CD4-positive, CD25-positive, alpha-beta regulatory T cell (primary cell): Measurements from ENCODE around the gene COL4A2. TPM values are rescaled to one million over a fixed set of nuclear protein-coding genes. Genes with fewer than 3 reads are reported as not detected.
"Not testable (repeated sequence)": the region's sequence is repeated elsewhere in the genome, so short reads cannot be mapped to it uniquely, and the experiment has no call there.

Source experiments
- ATAC-seq, 2 donors: fragments of 150-1000 bp; cut with Tn5 transposase; one replicate each; pipeline ENCODE4 v1.10.0; 2021; ENCODE audit warnings: low read depth in 2 of 2, moderate number of reproducible peaks in 2 of 2, moderate library complexity in 1 of 2
- DNase-seq, 3 donors: peaks; one replicate each; pipeline versions ENCODE4 v3.0.0 to v3.0.0-alpha.2; 2012 to 2022; ENCODE audit warnings: mixed read lengths in 1 of 3
- H3K27ac ChIP-seq: one replicate; pipeline ENCODE4 v1.7.0; 2013; ENCODE audit warnings: mild to moderate bottlenecking, low read length; ENCODE audit not compliant: insufficient read depth, poor library complexity, severe bottlenecking
- H3K27me3 ChIP-seq: one replicate; pipeline ENCODE4 v1.7.0; 2013; ENCODE audit warnings: low read length; ENCODE audit not compliant: control insufficient read depth, insufficient read depth
- H3K36me3 ChIP-seq: one replicate; pipeline ENCODE4 v1.7.0; 2013; ENCODE audit warnings: mild to moderate bottlenecking, low read length, moderate library complexity; ENCODE audit not compliant: control insufficient read depth, insufficient read depth
- H3K4me1 ChIP-seq: 2 replicates; pipeline ENCODE4 v1.7.0; 2013; ENCODE audit warnings: mild to moderate bottlenecking, low read length; ENCODE audit not compliant: insufficient read depth, control insufficient read depth, poor library complexity, severe bottlenecking
- H3K4me3 ChIP-seq: one replicate; pipeline ENCODE4 v1.7.0; 2013; ENCODE audit warnings: low read depth, mild to moderate bottlenecking, low read length, moderate library complexity
- H3K9me3 ChIP-seq, 2 experiments: 1 replicate in 1 of 2; 2 replicates in 1 of 2; pipeline ENCODE4 v1.7.0; 2013; ENCODE audit warnings: low read length in 2 of 2, mild to moderate bottlenecking in 1 of 2, moderate library complexity in 1 of 2; ENCODE audit not compliant: control insufficient read depth in 2 of 2
- H3K27ac Mint-ChIP-seq, 3 donors: one replicate each; pipeline ENCODE4 v1.8.0; 2020 to 2022; ENCODE audit warnings: mild to moderate bottlenecking in 3 of 3, mixed read lengths in 3 of 3, moderate library complexity in 2 of 3
- H3K27me3 Mint-ChIP-seq: one replicate; pipeline ENCODE4 v1.8.0; 2022; ENCODE audit warnings: mild to moderate bottlenecking, mixed read lengths
- H3K36me3 Mint-ChIP-seq: one replicate; pipeline ENCODE4 v1.8.0; 2020; ENCODE audit warnings: mixed read lengths
- H3K4me1 Mint-ChIP-seq, 4 donors: one replicate each; pipeline ENCODE4 v1.8.0; 2020 to 2022; ENCODE audit warnings: mixed read lengths in 4 of 4, mild to moderate bottlenecking in 1 of 4
- H3K4me3 Mint-ChIP-seq, 4 donors: one replicate each; pipeline ENCODE4 v1.8.0; 2020 to 2022; ENCODE audit warnings: mild to moderate bottlenecking in 4 of 4, mixed read lengths in 4 of 4, moderate library complexity in 3 of 4
- H3K9me3 Mint-ChIP-seq, 7 donors: one replicate each; pipeline ENCODE4 v1.8.0; 2020 to 2022; ENCODE audit warnings: mixed read lengths in 7 of 7, mild to moderate bottlenecking in 3 of 7, moderate library complexity in 2 of 7
- polyA plus RNA-seq, 4 donors: library from polyadenylated mRNA; unstranded; fragments of 300-500 nt; fragmentation: Illumina TruSeq; gene quantifications; one replicate each; pipeline ENCODE4 v1.2.3, GENCODE V29; 2021
- total RNA-seq: library from RNA; stranded (reverse); gene quantifications from one replicate; pipeline ENCODE4 v1.2.3, GENCODE V29; 2022

Gene COL4A2
- total and polyA plus RNA-seq, 5 donors from 2014 or later, result not detected

DNA sequence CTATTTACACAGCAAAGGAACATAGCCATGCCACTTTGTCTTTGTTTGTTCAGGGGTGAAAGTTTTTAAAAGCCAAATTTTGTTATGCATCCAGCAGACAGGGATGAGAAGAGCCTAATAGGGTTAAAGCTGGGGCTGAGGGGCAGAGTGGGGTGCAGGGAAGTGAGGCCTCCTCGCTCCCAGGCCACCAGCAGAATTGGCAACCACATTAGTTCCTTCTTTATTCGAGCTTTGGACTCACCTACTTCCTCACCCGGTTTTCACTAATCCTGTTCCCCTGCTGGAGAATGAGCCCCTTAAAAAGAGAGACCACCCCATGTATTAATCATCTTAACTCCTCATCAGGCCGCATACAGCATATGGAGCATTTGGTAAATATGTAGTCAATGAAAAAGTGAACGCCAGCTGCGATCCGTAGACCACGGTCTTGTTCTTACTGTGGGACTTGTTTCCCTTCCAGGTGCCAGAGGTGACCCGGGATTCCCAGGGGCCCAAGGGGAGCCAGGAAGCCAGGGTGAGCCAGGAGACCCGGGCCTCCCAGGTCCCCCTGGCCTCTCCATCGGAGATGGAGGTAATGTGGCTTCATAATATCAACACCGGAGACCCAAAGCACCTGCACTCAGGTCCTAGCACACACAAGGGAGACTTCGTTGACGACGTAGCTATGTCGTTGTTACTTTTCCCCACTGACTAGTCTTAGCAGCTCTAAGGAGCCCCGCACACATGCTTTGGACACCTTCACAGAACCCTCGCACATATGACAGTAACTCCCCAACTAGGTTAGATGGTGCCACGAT, 142.3 kb downstream of the COL4A2 start:
- no peak for ATAC-seq
- Histone ChIP-seq H3K27me3 (no peaks in the 10 kb centered on the region), H3K4me3 (no peak overlapping the region), H3K27ac (no peak overlapping the region), H3K4me1 (no peaks in the 10 kb centered on the region), H3K36me3 (no peaks in the 10 kb centered on the region), H3K9me3 (no peaks in the 10 kb centered on the region)
- Mint-ChIP-seq H3K4me1 (peaks cover 0 to 3% (median 0%) of the 10 kb centered on the region in 4 donors), H3K36me3 (no peaks in the 10 kb centered on the region), H3K4me3 (no peak overlapping the region), H3K27ac (no peak overlapping the region), H3K9me3 (peaks cover 0 to 2% (median 0%) of the 10 kb centered on the region in 7 donors), H3K27me3 (peaks cover 1% of the 10 kb centered on the region)
- DNase-seq, result no peak

DNA sequence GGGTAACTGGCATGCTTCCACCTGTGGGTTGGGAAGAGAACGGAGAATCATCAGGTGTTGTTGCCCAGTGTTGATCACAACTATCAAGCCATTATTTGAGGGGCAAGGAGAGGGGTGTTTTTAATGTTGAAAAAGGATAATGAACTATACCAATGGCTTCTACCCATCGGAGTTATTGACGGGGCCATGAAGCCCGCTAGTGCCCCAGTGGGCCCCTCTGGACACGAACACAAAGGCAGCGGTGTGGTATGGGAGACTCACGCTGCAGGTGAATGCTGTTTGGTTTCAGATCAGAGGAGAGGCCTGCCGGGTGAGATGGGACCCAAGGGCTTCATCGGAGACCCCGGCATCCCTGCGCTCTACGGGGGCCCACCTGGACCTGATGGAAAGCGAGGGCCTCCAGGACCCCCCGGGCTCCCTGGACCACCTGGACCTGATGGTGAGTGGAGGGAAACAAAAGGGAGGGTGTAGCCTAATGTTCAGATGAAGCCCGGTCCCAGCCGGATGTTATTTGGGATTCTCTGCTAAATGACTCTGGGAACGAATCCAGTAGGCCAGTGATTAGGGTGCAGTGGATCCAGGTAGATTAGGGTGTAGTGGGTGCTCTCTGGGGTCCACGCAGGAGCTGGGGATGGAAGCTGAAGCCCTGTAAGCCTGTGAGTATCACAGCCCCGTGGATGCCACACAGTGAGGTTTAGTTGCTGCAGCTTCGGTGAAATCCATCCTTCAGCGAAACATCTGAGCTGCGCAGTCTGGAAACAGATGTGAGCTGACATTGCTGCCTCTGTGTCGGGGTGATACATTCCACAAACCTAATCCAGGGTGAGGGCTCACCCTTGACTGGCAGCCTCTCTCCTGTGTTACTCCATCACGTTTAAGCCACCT, 143.2 kb downstream of the COL4A2 start:
- H3K4me1 ChIP-seq, result no peaks in the 10 kb centered on the region

DNA sequence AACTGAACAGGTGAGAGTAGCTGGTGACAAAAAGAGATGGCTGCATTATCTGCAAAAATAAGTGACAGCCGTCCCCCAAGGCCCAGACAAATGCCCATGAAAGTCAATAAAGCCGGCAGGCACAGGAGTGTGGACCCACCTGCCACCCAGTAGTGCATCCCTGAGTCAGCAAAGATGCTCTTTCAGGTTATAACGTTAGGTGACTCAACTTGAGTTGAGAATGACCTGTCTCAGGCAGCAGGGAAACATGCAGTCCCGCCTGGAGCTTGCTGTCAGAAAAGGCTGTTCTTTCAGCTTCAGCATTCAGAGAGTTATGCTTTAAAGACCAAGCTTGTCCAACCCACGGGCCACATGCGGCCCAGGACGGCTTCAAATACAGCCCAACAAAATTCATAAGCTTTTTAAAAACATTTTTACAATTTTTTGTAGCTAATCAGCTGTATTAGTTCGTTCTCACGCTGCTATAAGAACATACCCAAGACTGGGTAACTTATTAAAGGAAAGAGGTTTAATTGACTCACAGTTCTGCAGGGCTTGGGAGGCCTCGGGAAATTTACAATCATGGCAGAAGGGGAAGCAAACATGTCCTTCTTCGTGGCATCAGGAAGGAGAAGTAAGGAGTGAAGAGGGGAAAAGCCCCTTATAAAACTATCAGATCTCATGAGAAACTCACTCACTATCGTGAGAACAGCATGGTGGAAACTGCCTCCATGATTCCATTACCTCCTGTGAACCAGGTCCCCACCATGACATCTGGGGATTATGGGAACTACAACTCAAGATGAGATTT, 144.1 kb downstream of the COL4A2 start:
- ATAC-seq, result no peak
- H3K9me3 ChIP-seq, result no peaks in the 10 kb centered on the region
- Mint-ChIP-seq H3K4me1 (peaks cover 0 to 6% (median 3%) of the 10 kb centered on the region in 4 donors), H3K27ac (no peak overlapping the region), H3K4me3 (no peak overlapping the region), H3K27me3 (no peaks in the 10 kb centered on the region), H3K36me3 (no peaks in the 10 kb centered on the region), H3K9me3 (peaks cover 0 to 2% (median 0%) of the 10 kb centered on the region in 7 donors)
- H3K27ac ChIP-seq, result no peak overlapping the region
- no peaks in the 10 kb centered on the region for H3K36me3 ChIP-seq
- H3K4me1 ChIP-seq, result no peaks in the 10 kb centered on the region
- DNase-seq, result no peak
- no peaks in the 10 kb centered on the region for H3K27me3 ChIP-seq
- H3K4me3 ChIP-seq, result no peak overlapping the region

More for the DNA sequence above, 143.2 kb downstream of the COL4A2 start:
- H3K36me3 Mint-ChIP-seq, result no peaks in the 10 kb centered on the region
- Histone ChIP-seq H3K4me3 (no peak overlapping the region), H3K27ac (no peak overlapping the region), H3K27me3 (no peaks in the 10 kb centered on the region), H3K36me3 (no peaks in the 10 kb centered on the region), H3K9me3 (no peaks in the 10 kb centered on the region)
- H3K9me3 Mint-ChIP-seq, result peaks cover 0 to 2% (median 0%) of the 10 kb centered on the region in 7 donors
- ATAC-seq (no peak), DNase-seq (no peak)
- no peaks in the 10 kb centered on the region for H3K27me3 Mint-ChIP-seq
- H3K27ac Mint-ChIP-seq, result no peak overlapping the region
- peaks cover 0 to under 1% (median 0%) of the 10 kb centered on the region in 4 donors for H3K4me1 Mint-ChIP-seq
- H3K4me3 Mint-ChIP-seq, result no peak overlapping the region

DNA sequence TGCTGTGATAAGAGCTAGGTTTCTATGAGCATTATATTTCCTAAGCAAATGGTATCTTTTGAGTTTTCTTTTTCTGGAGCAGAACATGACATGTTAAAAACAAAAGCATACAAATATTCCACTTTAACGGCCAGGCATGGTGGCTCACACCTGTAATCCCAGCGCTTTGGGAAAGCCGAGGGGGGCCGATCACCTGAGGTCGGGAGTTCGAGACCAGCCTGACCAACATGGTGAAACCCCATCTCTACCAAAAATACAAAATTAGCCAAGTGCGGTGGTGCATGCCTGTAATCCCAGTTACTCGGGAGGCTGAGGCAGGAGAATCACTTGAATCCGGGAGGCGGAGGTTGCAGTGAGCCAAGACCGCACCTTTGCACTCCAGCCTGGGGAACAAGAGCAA, 146.0 kb downstream of the COL4A2 start:
- not testable (repeated sequence) for H3K27me3 ChIP-seq, DNase-seq, H3K9me3 ChIP-seq, H3K9me3 Mint-ChIP-seq, H3K36me3 Mint-ChIP-seq, H3K27ac Mint-ChIP-seq, H3K4me1 ChIP-seq, ATAC-seq, H3K36me3 ChIP-seq, H3K4me1 Mint-ChIP-seq, H3K4me3 ChIP-seq, H3K27me3 Mint-ChIP-seq, H3K27ac ChIP-seq, H3K4me3 Mint-ChIP-seq

DNA sequence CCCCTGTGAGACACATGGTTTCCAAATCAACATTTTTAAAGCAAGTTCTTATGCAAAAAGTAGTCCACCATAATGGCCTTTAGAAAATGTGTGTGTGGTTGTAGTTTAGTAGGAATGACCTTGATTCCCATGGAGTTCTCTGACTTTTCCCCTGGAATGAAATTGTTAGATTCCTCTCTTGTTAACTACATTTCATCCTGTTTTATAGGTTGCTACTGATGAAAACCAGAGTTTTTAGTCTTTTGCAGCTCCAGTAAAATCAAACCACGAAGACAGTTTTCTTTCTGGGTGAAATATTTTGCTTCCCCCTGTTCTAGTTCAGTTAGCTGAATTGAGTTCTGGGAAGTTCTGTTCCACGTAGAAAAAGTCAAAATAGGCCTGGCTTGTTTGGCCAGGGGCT, 146.7 kb downstream of the COL4A2 start:
- Mint-ChIP-seq H3K36me3 (no peaks in the 10 kb centered on the region), H3K9me3 (no peaks in the 10 kb centered on the region), H3K4me1 (peaks cover 0 to 7% (median 4%) of the 10 kb centered on the region in 4 donors), H3K27me3 (no peaks in the 10 kb centered on the region), H3K27ac (no peak overlapping the region), H3K4me3 (no peak overlapping the region)
- Histone ChIP-seq H3K27me3 (no peaks in the 10 kb centered on the region), H3K27ac (no peak overlapping the region), H3K9me3 (no peaks in the 10 kb centered on the region), H3K36me3 (no peaks in the 10 kb centered on the region), H3K4me3 (no peak overlapping the region), H3K4me1 (no peaks in the 10 kb centered on the region)
- ATAC-seq, result no peak
- no peak for DNase-seq

DNA sequence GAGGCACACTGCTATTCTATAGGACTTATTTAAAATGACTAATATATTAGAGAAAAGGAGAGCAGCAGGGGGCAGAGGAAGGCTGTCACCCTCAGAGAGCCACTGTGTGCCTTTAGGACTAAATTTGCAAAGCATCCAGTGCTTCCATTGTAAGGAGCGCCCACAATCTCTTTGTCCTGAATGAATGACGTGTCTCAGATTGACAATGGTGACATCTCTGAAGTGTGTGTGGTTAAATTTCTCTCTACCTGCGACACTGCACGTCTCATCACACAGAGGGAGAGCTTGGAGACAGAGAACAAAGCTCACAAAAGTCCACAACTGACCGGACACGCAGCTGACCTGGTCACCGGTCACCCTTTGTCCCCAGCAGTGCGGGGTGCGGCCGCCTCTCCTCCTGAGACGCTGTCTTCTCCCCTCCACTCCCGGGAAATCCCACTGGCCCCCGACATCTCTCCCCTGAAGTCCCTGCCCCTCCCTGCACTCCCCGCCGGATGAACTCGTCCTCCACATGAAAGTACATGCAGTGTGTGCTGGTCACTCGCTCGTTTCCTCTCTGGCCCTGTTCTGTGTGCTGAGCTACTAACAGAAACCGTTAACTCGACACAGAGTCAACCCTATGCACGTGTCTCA, 147.3 kb downstream of the COL4A2 start:
- DNase-seq (no peak), ATAC-seq (no peak)
- Histone ChIP-seq H3K27ac (no peak overlapping the region), H3K27me3 (no peaks in the 10 kb centered on the region), H3K4me3 (no peak overlapping the region), H3K9me3 (no peaks in the 10 kb centered on the region), H3K4me1 (no peaks in the 10 kb centered on the region), H3K36me3 (no peaks in the 10 kb centered on the region)
- Mint-ChIP-seq H3K27ac (no peak overlapping the region), H3K4me3 (no peak overlapping the region), H3K4me1 (peaks cover 0 to 7% (median 4%) of the 10 kb centered on the region in 4 donors), H3K27me3 (no peaks in the 10 kb centered on the region), H3K36me3 (no peaks in the 10 kb centered on the region), H3K9me3 (no peaks in the 10 kb centered on the region)

DNA sequence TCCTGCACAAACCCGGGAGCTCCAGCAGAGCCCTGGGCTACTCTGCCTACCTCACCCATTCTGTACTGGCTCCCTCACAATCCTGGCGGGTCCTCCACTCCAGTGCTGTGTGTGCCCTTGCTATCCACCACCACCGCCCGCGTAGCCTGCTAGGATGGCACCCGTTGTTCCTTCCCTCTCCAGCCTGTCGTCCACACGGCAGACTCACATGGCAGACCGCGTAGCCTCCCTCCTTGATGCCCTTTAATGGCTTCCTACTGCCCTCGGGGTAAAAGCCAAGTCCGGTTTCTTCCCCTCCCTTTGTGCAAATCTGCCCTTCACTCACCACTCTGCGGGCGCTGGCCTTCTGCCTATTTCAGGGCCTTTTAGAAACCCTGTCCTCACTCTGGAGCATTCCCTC, 147.9 kb downstream of the COL4A2 start:
- no peak for ATAC-seq
- H3K27me3 ChIP-seq, result no peaks in the 10 kb centered on the region
- no peaks in the 10 kb centered on the region for H3K36me3 Mint-ChIP-seq
- no peaks in the 10 kb centered on the region for H3K36me3 ChIP-seq
- H3K4me3 ChIP-seq, result no peak overlapping the region
- DNase-seq, result no peak
- no peaks in the 10 kb centered on the region for H3K9me3 Mint-ChIP-seq
- no peak overlapping the region for H3K27ac ChIP-seq
- H3K4me1 ChIP-seq, result no peaks in the 10 kb centered on the region
- no peak overlapping the region for H3K4me3 Mint-ChIP-seq
- H3K4me1 Mint-ChIP-seq, result peaks cover 0 to 7% (median 4%) of the 10 kb centered on the region in 4 donors
- H3K27me3 Mint-ChIP-seq, result no peaks in the 10 kb centered on the region
- no peaks in the 10 kb centered on the region for H3K9me3 ChIP-seq
- H3K27ac Mint-ChIP-seq, result no peak overlapping the region
